Measurements from ENCODE around the gene IAH1. TPM values are rescaled to one million over a fixed set of nuclear protein-coding genes. Genes with fewer than 3 reads are reported as not detected.

IAH1 gene
- total and polyA plus RNA-seq, 2 of the 4 experiments (the other 2 are of a cell fraction) = 84.5 to 89.8 TPM

- 0 out of 2 replicates have a peak, but pooled peaks cover 8% of the 10 kb centered on the region for H3K9me1 ChIP-seq (ENCODE audit: insufficient read depth, low read length)
- H2BK15ac ChIP-seq (ENCODE audit: low read depth, low read length) = no peak overlapping the region
- ChIA-PET POLR2A (ENCODE audit: unreplicated experiment) (no interaction called here), CTCF (no interaction called here)
- H3K27me3 ChIP-seq (ENCODE audit: control insufficient read depth, insufficient read depth, low read length) = no peaks in the 10 kb centered on the region
- H2BK120ac ChIP-seq (ENCODE audit: low read depth, low read length) = no peak overlapping the region
- H3K18ac ChIP-seq (ENCODE audit: low read depth, low read length) = no peak overlapping the region
- peaks cover 12% of the 10 kb centered on the region for H3K4me1 ChIP-seq (ENCODE audit: control insufficient read depth, insufficient read depth, low read length)
- no peak overlapping the region for H3K9ac ChIP-seq (ENCODE audit: low read depth, low read length)
- no peak overlapping the region for H3K4me2 ChIP-seq (ENCODE audit: low read depth, low read length)
- H3K36me3 ChIP-seq (ENCODE audit: control insufficient read depth, insufficient read depth, low read length) = peaks cover 22% of the 10 kb centered on the region
- no peak overlapping the region for H4K91ac ChIP-seq (ENCODE audit: insufficient read depth, low read depth, low read length)
- H3K79me1 ChIP-seq (ENCODE audit: low read depth in 1 of 2, low read length in 2 of 2) = peaks cover 7 to 39% of the 10 kb centered on the region in 2 experiments
- H3K56ac ChIP-seq (ENCODE audit: extremely low read depth, insufficient read depth, low read length) = no peak overlapping the region
- H3K4me3 ChIP-seq (ENCODE audit: insufficient read depth, low read depth, low read length) = no peak overlapping the region
- no peak overlapping the region for H2AFZ ChIP-seq (replicated peaks; ENCODE audit: low read length, poor library complexity)
- no peak overlapping the region for H2BK20ac ChIP-seq (ENCODE audit: low read depth, low read length)
- dilution Hi-C loops (cut with HindIII; ENCODE audit: low sequenced_read_pairs, unreplicated experiment) = no loop called here
- no peak overlapping the region for H4K8ac ChIP-seq (ENCODE audit: low read depth in 2 of 2, low read length in 2 of 2)
- TF ChIP-seq RFX5 (IDR thresholded peaks at IDR 0.05; ENCODE audit: low read depth, low read length) (no peak), CTCF (conservative IDR thresholded peaks at IDR 0.05; ENCODE audit: low read depth, low read length) (no peak), MAFK (IDR thresholded peaks at IDR 0.05; ENCODE audit: low read depth, low read length) (no peak), CHD1 (IDR thresholded peaks at IDR 0.05; ENCODE audit: low read depth, low read length) (no peak), SMC3 (IDR thresholded peaks at IDR 0.05; ENCODE audit: low read depth, low read length) (no peak), CEBPB (IDR thresholded peaks at IDR 0.05; ENCODE audit: low read depth, low read length) (no peak), USF2 (IDR thresholded peaks at IDR 0.05; ENCODE audit: low read depth, low read length) (no peak), MAZ (IDR thresholded peaks at IDR 0.05; ENCODE audit: borderline replicate concordance, low read depth, low read length) (no peak), RCOR1 (IDR thresholded peaks at IDR 0.05; ENCODE audit: insufficient replicate concordance, low read length) (no peak)
- no TSS peak for BruUV-seq (replicated peaks)
- no peak overlapping the region for H2AK9ac ChIP-seq (replicated peaks; ENCODE audit: low read depth, low read length, poor library complexity)
- in situ Hi-C loops (cut with MboI; ENCODE audit: low sequenced_read_pairs) = no loop called here
- H3K4ac ChIP-seq (ENCODE audit: low read depth, low read length) = no peak overlapping the region
- H3K9me3 ChIP-seq (ENCODE audit: control insufficient read depth, insufficient read depth, low read length) = no peaks in the 10 kb centered on the region
- no peak overlapping the region for H3K23ac ChIP-seq (ENCODE audit: low read depth, low read length)
- no peak for ATAC-seq (ENCODE audit: low read depth)
- H4K20me1 ChIP-seq (ENCODE audit: insufficient read depth, low read length) = 0 out of 2 replicates have a peak, but pooled peaks cover 3% of the 10 kb centered on the region
- H2AK5ac ChIP-seq (ENCODE audit: low read depth, low read length) = no peak overlapping the region
- no peak overlapping the region for H3K27ac ChIP-seq (ENCODE audit: insufficient read depth, low read length)
- H3K14ac ChIP-seq (replicated peaks; ENCODE audit: low read depth, low read length) = no peak overlapping the region
- no peak overlapping the region for H4K5ac ChIP-seq (ENCODE audit: low read depth, low read length)
- intact Hi-C loops (cut with micrococcal nuclease) = no loop called here
- no peak overlapping the region for H2BK5ac ChIP-seq (ENCODE audit: low read depth, low read length, poor library complexity, severe bottlenecking)
- no CpG with 5 or more reads among the region's 9 CpGs for WGBS, 2 experiments (ENCODE audit: extremely low coverage in 2 of 2, insufficient read length in 1 of 2)
- DNase-seq = no peak
Measured at GRCh38 chr2:9472511-9472910, 1.8 kb upstream of the IAH1 start.

All from IMR-90 (cell line).